ENCODE data around the gene TUBGCP2.
A peak's percentile ranks its signal among the peaks of the same experiment; 100 is the strongest.

TUBGCP2 gene

GRCh38 chr10:133342942-133343341 is 34.3 kb upstream of the TUBGCP2 start:
- DNase-seq: no peak

- no peak for DNase-seq
These were observed 33.3 kb upstream of the TUBGCP2 start for GRCh38 chr10:133341983-133342382.

GRCh38 chr10:133339708-133340380 is 31.2 kb upstream of the TUBGCP2 start:
- no peak for DNase-seq

- no peak for DNase-seq
These were observed 29.7 kb upstream of the TUBGCP2 start for GRCh38 chr10:133338080-133339071.

- no peak for DNase-seq
These were observed 28.7 kb upstream of the TUBGCP2 start for GRCh38 chr10:133337370-133337725.

- peak; percentile 50 to 94 (median 88) for DNase-seq
These were observed 28.1 kb upstream of the TUBGCP2 start, which contains the start of gene CALY for GRCh38 chr10:133336577-133337369. TSS of gene CALY (minus strand) at chr10:133336896. CDS start at chr10:133328989, 7,907 bp downstream.

- no peak for DNase-seq
These were observed 27.5 kb upstream of the TUBGCP2 start for GRCh38 chr10:133336118-133336576.

- peak; percentile 57 to 85 (median 79) for DNase-seq
These were observed 26.8 kb upstream of the TUBGCP2 start for GRCh38 chr10:133335246-133336117.

- peak in 1 of 5 experiments; percentile 46 for DNase-seq
These were observed 26.0 kb upstream of the TUBGCP2 start for GRCh38 chr10:133334503-133335245.

- DNase-seq: no peak
These were observed 24.4 kb upstream of the TUBGCP2 start for GRCh38 chr10:133332936-133333699.

- peak; percentile 74 to 81 (median 79) for DNase-seq
These were observed 21.0 kb upstream of the TUBGCP2 start for GRCh38 chr10:133329491-133330202.

- DNase-seq: no peak
These were observed 20.0 kb upstream of the TUBGCP2 start for GRCh38 chr10:133328358-133329343.

- no peak for DNase-seq
These were observed 19.1 kb upstream of the TUBGCP2 start for GRCh38 chr10:133327651-133328357.

GRCh38 chr10:133326745-133327650 is 18.3 kb upstream of the TUBGCP2 start:
- no peak for DNase-seq

- no peak for DNase-seq
These were observed 17.5 kb upstream of the TUBGCP2 start for GRCh38 chr10:133326223-133326551.

GRCh38 chr10:133325440-133326222 is 17.0 kb upstream of the TUBGCP2 start:
- DNase-seq: no peak

All from T-helper 2 cell (primary cell).